ENCODE measurements around the gene SLC25A47.
"Not testable (repeated sequence)": the region's sequence is repeated elsewhere in the genome, so short reads cannot be mapped to it uniquely, and the experiment has no call there.

The SLC25A47 gene

GRCh38 chr14:100281286-100282082 is 41.7 kb upstream of the SLC25A47 start:
- H3K4me1 ChIP-seq (ENCODE audit: low read length), result peaks cover 12% of the 10 kb centered on the region; the same call in 1 of the 2 replicates
- no peaks in the 10 kb centered on the region for H3F3A ChIP-seq (ENCODE audit: insufficient read depth, low read length)
- TF ChIP-seq CTCF (IDR thresholded peaks at IDR 0.05; ENCODE audit: low read length) (no peak), EZH2phosphoT487 (IDR thresholded peaks at IDR 0.05; ENCODE audit: low read length) (no peak), EZH2 (optimal IDR thresholded peaks at IDR 0.05; ENCODE audit: low read depth, low read length) (no peak)
- no peak overlapping the region for H3K9ac ChIP-seq (ENCODE audit: low read length)
- H3K36me3 ChIP-seq (replicated peaks; ENCODE audit: insufficient read depth, low read length), result no peaks in the 10 kb centered on the region
- H3K9me3 ChIP-seq (replicated peaks; ENCODE audit: insufficient read depth, low read length), result no peaks in the 10 kb centered on the region
- H3K27ac ChIP-seq (ENCODE audit: low read length), result no peak overlapping the region
- no peak overlapping the region for H3K4me3 ChIP-seq (ENCODE audit: low read length)
- no peaks in the 10 kb centered on the region for H3K9me2 ChIP-seq (replicated peaks; ENCODE audit: insufficient read depth, low read length)
- H2AFZ ChIP-seq (ENCODE audit: low read length), result no peak overlapping the region
- no peak overlapping the region for H3K4me2 ChIP-seq (ENCODE audit: low read depth, low read length)
- H3K79me2 ChIP-seq (ENCODE audit: low read length), result peaks cover 42% of the 10 kb centered on the region
- no peak for DNase-seq
- H3K27me3 ChIP-seq (replicated peaks; ENCODE audit: insufficient read depth, low read length), result no peaks in the 10 kb centered on the region
- peaks cover 4% of the 10 kb centered on the region for H4K20me1 ChIP-seq (ENCODE audit: insufficient read depth, low read length)

- no peak overlapping the region for H3K9ac ChIP-seq (ENCODE audit: low read length)
- no peak overlapping the region for H3K4me3 ChIP-seq (ENCODE audit: low read length)
- H3K9me2 ChIP-seq (replicated peaks; ENCODE audit: insufficient read depth, low read length), result no peaks in the 10 kb centered on the region
- no peak overlapping the region for H3K4me2 ChIP-seq (ENCODE audit: low read depth, low read length)
- no peaks in the 10 kb centered on the region for H3K27me3 ChIP-seq (replicated peaks; ENCODE audit: insufficient read depth, low read length)
- H3K4me1 ChIP-seq (ENCODE audit: low read length), result peaks cover 12% of the 10 kb centered on the region; the same call in 1 of the 2 replicates
- TF ChIP-seq EZH2phosphoT487 (IDR thresholded peaks at IDR 0.05; ENCODE audit: low read length) (no peak), EZH2 (optimal IDR thresholded peaks at IDR 0.05; ENCODE audit: low read depth, low read length) (no peak)
- H2AFZ ChIP-seq (ENCODE audit: low read length), result no peak overlapping the region
- no peak overlapping the region for H3K27ac ChIP-seq (ENCODE audit: low read length)
- no peaks in the 10 kb centered on the region; the same call in 1 of the 2 replicates for H4K20me1 ChIP-seq (ENCODE audit: insufficient read depth, low read length)
- no peaks in the 10 kb centered on the region for H3K9me3 ChIP-seq (replicated peaks; ENCODE audit: insufficient read depth, low read length)
- peaks cover 36% of the 10 kb centered on the region for H3K79me2 ChIP-seq (ENCODE audit: low read length)
- no peaks in the 10 kb centered on the region for H3F3A ChIP-seq (ENCODE audit: insufficient read depth, low read length)
- no peak for DNase-seq
- no peaks in the 10 kb centered on the region for H3K36me3 ChIP-seq (replicated peaks; ENCODE audit: insufficient read depth, low read length)
These were observed 41.1 kb upstream of the SLC25A47 start for GRCh38 chr14:100282083-100282350.

- Histone ChIP-seq H3K27ac (ENCODE audit: low read length) (no peak overlapping the region), H3K4me1 (ENCODE audit: low read length) (peaks cover 12% of the 10 kb centered on the region; the same call in 1 of the 2 replicates), H3K9me3 (replicated peaks; ENCODE audit: insufficient read depth, low read length) (no peaks in the 10 kb centered on the region), H3K4me3 (ENCODE audit: low read length) (no peak overlapping the region), H4K20me1 (ENCODE audit: insufficient read depth, low read length) (no peaks in the 10 kb centered on the region), H3K36me3 (replicated peaks; ENCODE audit: insufficient read depth, low read length) (no peaks in the 10 kb centered on the region), H3K9me2 (replicated peaks; ENCODE audit: insufficient read depth, low read length) (no peaks in the 10 kb centered on the region), H3F3A (ENCODE audit: insufficient read depth, low read length) (no peaks in the 10 kb centered on the region), H2AFZ (ENCODE audit: low read length) (no peak overlapping the region), H3K4me2 (ENCODE audit: low read depth, low read length) (no peak overlapping the region), H3K79me2 (ENCODE audit: low read length) (peaks cover 29% of the 10 kb centered on the region), H3K27me3 (replicated peaks; ENCODE audit: insufficient read depth, low read length) (no peaks in the 10 kb centered on the region), H3K9ac (ENCODE audit: low read length) (no peak overlapping the region)
- DNase-seq, result no peak
- TF ChIP-seq EZH2 (optimal IDR thresholded peaks at IDR 0.05; ENCODE audit: low read depth, low read length) (no peak), EZH2phosphoT487 (IDR thresholded peaks at IDR 0.05; ENCODE audit: low read length) (no peak), CTCF (IDR thresholded peaks at IDR 0.05; ENCODE audit: low read length) (no peak)
These were observed 40.2 kb upstream of the SLC25A47 start for GRCh38 chr14:100282766-100283419.

- not testable (repeated sequence) for H3K27ac ChIP-seq (ENCODE audit: low read length); H3K9me2 ChIP-seq (replicated peaks; ENCODE audit: insufficient read depth, low read length); H3K9ac ChIP-seq (ENCODE audit: low read length); H4K20me1 ChIP-seq (ENCODE audit: insufficient read depth, low read length); H3K4me2 ChIP-seq (ENCODE audit: low read depth, low read length); DNase-seq; H3K9me3 ChIP-seq (replicated peaks; ENCODE audit: insufficient read depth, low read length); H3K27me3 ChIP-seq (replicated peaks; ENCODE audit: insufficient read depth, low read length); H2AFZ ChIP-seq (ENCODE audit: low read length); H3K4me3 ChIP-seq (ENCODE audit: low read length); H3K4me1 ChIP-seq (ENCODE audit: low read length); H3K36me3 ChIP-seq (replicated peaks; ENCODE audit: insufficient read depth, low read length); H3F3A ChIP-seq (ENCODE audit: insufficient read depth, low read length)
- H3K79me2 ChIP-seq (ENCODE audit: low read length), result peaks cover 28% of the 10 kb centered on the region
These were observed 39.7 kb upstream of the SLC25A47 start for GRCh38 chr14:100283436-100283835.

Measured in MM.1S (cell line).